Lung (tissue), 12 donors: ENCODE results near the gene GNA12. TPM values are rescaled to one million over a fixed set of nuclear protein-coding genes. Genes with fewer than 3 reads are reported as not detected.

Source experiments
- ATAC-seq: fragments of 200-7000 bp; cut with Tn5 transposase; one replicate; pipeline ENCODE4 v1.9.1; 2020; ENCODE audit warnings: moderate number of reproducible peaks; ENCODE audit not compliant: insufficient read depth, low FRiP score
- DNase-seq, 3 donors: peaks; one replicate each; pipeline ENCODE4 v3.0.0-alpha.2; 2013 to 2017
- H3K27ac ChIP-seq, 2 donors: one replicate each; pipeline ENCODE4 v1.5.1; 2013; ENCODE audit warnings: mild to moderate bottlenecking in 2 of 2, moderate library complexity in 2 of 2, control low read depth in 1 of 2, inconsistent platforms in 1 of 2, low read depth in 1 of 2, low read length in 1 of 2
- H3K27me3 ChIP-seq, 3 donors: one replicate each; pipeline ENCODE4 v1.5.1; 2013; ENCODE audit warnings: low read length in 2 of 3; ENCODE audit not compliant: control insufficient read depth in 3 of 3, insufficient read depth in 3 of 3
- H3K36me3 ChIP-seq, 4 donors: one replicate each; pipeline ENCODE4 v1.5.1; 2013; ENCODE audit warnings: low read length in 4 of 4, mild to moderate bottlenecking in 1 of 4, moderate library complexity in 1 of 4; ENCODE audit not compliant: control insufficient read depth in 4 of 4, insufficient read depth in 4 of 4
- H3K4me1 ChIP-seq, 5 donors: one replicate each; pipeline ENCODE4 v1.5.1; 2013; ENCODE audit warnings: low read length in 5 of 5, mild to moderate bottlenecking in 2 of 5, moderate library complexity in 1 of 5; ENCODE audit not compliant: control insufficient read depth in 5 of 5, insufficient read depth in 5 of 5
- H3K4me3 ChIP-seq: one replicate; pipeline ENCODE4 v1.5.1; 2013; ENCODE audit warnings: mild to moderate bottlenecking, control low read depth, moderate library complexity
- H3K9ac ChIP-seq, 2 donors: one replicate each; pipeline ENCODE4 v1.5.1; 2013; ENCODE audit warnings: low read length in 2 of 2, control low read depth in 1 of 2; ENCODE audit not compliant: insufficient read depth in 1 of 2
- H3K9me3 ChIP-seq, 4 donors: one replicate each; pipeline ENCODE4 v1.5.1; 2013; ENCODE audit warnings: low read length in 3 of 4, mild to moderate bottlenecking in 1 of 4, moderate library complexity in 1 of 4; ENCODE audit not compliant: control insufficient read depth in 4 of 4, insufficient read depth in 3 of 4
- WGBS, 2 donors: extraction: QIAGEN DNeasy Blood & Tissue Kit; methylation state at CpG; one replicate each; pipeline ENCODE4 v1.1.7; 2013; 5-methylcytosine and 5-hydroxymethylcytosine counted together
- polyA plus RNA-seq, 2 donors: library from polyadenylated mRNA; stranded (reverse); fragments of 200-250 nt; gene quantifications; one replicate each; pipeline ENCODE4 v1.2.1, GENCODE V29; 2013
- total RNA-seq, 2 donors: library from RNA; depleted of rRNA in 1 of 2; stranded (reverse); fragments of >200 nt in 1 of 2; gene quantifications; one replicate each; pipeline ENCODE4 v1.2.1, GENCODE V29; 2014 to 2021
- TF ChIP-seq, protein P1 (sequence below): IDR thresholded peaks from 2 replicates; pipeline ENCODE4 v1.5.1; 2012; ENCODE audit warnings: mild to moderate bottlenecking; ENCODE audit errors: control extremely low read depth, extremely low read depth
- donor health status: control.
- donor health status: control.
- donor health status: Bipolar disorder and iron deficiency.
- donor health status: healthy.
- donor health status: DM: yes; HTN: yes; CAD: no.

The GNA12 gene
- total and polyA plus RNA-seq, 4 donors, result 11.0 to 51.9 (median 33.5) TPM

GRCh38 chr7:2810682-2811415, 33.3 kb downstream of the GNA12 start:
- Histone ChIP-seq H3K4me1 (peaks cover 3 to 34% (median 15%) of the 10 kb centered on the region in 5 donors), H3K27ac (no peak overlapping the region), H3K9me3 (no peaks in the 10 kb centered on the region), H3K9ac (no peak overlapping the region), H3K4me3 (no peak overlapping the region), H3K27me3 (no peaks in the 10 kb centered on the region), H3K36me3 (no peaks in the 10 kb centered on the region)
- DNase-seq (no peak), ATAC-seq (no peak)
- TF ChIP-seq, protein P1, sequence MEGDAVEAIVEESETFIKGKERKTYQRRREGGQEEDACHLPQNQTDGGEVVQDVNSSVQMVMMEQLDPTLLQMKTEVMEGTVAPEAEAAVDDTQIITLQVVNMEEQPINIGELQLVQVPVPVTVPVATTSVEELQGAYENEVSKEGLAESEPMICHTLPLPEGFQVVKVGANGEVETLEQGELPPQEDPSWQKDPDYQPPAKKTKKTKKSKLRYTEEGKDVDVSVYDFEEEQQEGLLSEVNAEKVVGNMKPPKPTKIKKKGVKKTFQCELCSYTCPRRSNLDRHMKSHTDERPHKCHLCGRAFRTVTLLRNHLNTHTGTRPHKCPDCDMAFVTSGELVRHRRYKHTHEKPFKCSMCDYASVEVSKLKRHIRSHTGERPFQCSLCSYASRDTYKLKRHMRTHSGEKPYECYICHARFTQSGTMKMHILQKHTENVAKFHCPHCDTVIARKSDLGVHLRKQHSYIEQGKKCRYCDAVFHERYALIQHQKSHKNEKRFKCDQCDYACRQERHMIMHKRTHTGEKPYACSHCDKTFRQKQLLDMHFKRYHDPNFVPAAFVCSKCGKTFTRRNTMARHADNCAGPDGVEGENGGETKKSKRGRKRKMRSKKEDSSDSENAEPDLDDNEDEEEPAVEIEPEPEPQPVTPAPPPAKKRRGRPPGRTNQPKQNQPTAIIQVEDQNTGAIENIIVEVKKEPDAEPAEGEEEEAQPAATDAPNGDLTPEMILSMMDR, result no peak
- WGBS, 2 donors, result 55 to 67% methylated on average over 16 of the region's 16 CpGs

DNA sequence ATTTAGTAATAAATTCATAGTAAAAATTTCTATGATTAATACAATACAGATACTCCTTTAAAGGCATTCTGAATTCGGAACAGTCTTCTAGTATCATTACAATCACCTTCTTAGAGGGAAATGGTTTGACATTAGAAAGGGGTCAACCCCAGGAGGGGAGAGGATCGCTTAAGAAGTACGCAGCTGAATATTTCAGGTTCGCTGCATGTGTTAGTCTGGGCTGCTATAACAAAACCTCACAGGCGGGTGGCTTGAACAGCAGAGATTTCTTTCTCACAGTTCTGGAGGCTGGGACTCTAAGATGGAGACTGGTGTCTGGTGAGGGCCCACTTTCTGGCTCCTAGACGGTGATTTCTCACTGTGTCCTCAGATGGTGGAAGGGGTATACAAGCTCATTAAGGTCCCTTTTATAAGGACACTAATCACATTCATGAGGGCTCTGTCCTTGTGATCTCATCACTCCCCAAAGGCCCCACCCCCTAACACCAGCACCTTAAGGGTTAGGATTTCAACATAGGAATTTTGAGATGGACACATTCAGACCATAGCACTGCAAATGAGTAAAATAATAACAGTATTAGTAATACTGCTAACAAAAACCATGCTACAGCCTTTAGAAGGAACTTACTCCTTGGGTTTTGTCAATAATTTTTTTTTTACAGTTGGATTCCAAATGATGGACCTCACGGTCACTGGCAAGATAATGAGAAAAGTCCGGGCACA, 34.0 kb downstream of the GNA12 start:
- 90 to 97% methylated on average over 8 of the region's 8 CpGs for WGBS, 2 donors
- no peak for DNase-seq

DNA sequence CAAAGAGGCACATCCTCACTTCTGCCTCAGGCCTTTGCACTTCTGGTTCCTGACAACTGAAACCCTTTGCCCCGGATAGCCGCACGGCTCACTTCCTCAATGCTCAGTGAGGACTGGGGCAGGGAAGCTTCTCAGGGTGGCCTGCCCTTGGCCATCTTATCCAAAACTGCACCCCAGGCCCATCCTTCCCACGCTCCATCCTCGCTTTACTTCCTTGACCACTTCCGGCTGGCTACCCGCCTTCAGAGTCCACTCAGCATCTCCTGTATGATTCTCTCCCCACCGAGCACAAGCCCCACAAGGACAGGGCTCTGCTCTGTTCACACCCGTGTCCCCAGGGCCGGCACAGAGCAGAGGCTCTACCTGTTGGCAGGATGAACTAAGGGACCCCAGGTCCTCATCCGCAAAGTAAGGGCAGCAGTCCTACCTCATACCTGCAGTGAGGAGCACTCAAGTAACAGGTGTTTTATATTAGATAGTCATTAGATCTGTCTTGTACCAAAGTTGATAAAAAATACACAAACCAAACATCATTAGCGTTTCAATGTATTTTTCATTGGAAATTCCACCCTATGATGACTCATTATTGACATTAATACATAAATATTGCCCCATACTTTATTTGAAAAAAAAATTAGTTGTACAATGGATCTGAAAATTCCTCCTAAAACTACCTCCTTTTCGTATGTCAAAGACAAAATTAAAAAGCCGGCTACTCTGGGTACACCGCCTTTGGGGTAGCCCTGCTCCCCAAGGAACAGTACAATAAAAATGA, 35.0 kb downstream of the GNA12 start:
- H3K4me3 ChIP-seq, result no peak overlapping the region
- no peaks in the 10 kb centered on the region for H3K9me3 ChIP-seq
- peaks cover 8 to 48% (median 19%) of the 10 kb centered on the region in 5 donors for H3K4me1 ChIP-seq
- no peak for ATAC-seq
- no peaks in the 10 kb centered on the region for H3K27me3 ChIP-seq
- no peak overlapping the region for H3K9ac ChIP-seq
- TF ChIP-seq, protein P1, result no peak
- no peak overlapping the region for H3K27ac ChIP-seq
- WGBS, 2 donors, result 77 to 86% methylated on average over 15 of the region's 15 CpGs
- no peak for DNase-seq
- no peaks in the 10 kb centered on the region for H3K36me3 ChIP-seq

More for the DNA sequence above, 34.0 kb downstream of the GNA12 start:
- Histone ChIP-seq H3K36me3 (no peaks in the 10 kb centered on the region), H3K4me1 (peaks cover 3 to 41% (median 15%) of the 10 kb centered on the region in 5 donors), H3K9ac (no peak overlapping the region), H3K9me3 (no peaks in the 10 kb centered on the region), H3K27me3 (no peaks in the 10 kb centered on the region), H3K27ac (no peak overlapping the region), H3K4me3 (no peak overlapping the region)
- ATAC-seq, result no peak
- TF ChIP-seq, protein P1, result no peak
